GM13977 (cell line): ENCODE results near the gene RPRD1B.
"Not testable (repeated sequence)": the region's sequence is repeated elsewhere in the genome, so short reads cannot be mapped to it uniquely, and the experiment has no call there.

Experiments used
- DNase-seq: peaks from one replicate; pipeline ENCODE4 v3.0.0; 2012; ENCODE audit warnings: low spot score
- CTCF ChIP-seq: IDR thresholded peaks from 2 replicates; pipeline ENCODE4 v1.5.1; 2012; ENCODE audit warnings: mild to moderate bottlenecking, control low read depth; ENCODE audit not compliant: insufficient read depth; ENCODE audit errors: extremely low read depth, missing control alignments
- in situ Hi-C: fragments of 300-500 bp; cut with MboI; formaldehyde crosslinking; loops from one replicate; pipeline ENCODE4 v1.12.0; 2022; ENCODE audit warnings: low sequenced_read_pairs, low pct_unique_long_range_greater_than_20kb, mixed read lengths, inconsistent platforms; ENCODE audit not compliant: unreplicated experiment

RPRD1B gene

DNA sequence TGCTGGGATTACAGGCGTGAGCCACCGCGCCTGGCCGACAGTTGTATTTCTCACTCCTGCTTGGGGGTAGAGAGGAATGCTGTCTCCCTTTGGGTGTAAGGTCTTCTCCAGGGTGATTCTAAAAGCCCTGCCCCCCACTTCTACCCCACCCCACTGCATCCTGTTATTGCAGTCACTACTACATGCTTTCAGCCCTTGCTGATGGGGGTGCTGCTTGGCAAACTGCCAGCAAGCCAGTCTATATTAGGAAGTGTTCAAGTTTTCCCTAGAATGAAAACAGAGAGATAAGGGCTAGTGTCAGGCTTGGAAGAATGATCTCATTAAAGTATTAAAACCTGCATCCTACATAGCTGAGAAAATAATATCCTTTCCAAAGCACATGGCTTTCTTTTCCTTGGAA lies 31.6 kb upstream of the RPRD1B start:
- no peak for DNase-seq
- in situ Hi-C loops, result no loop called here
- TF ChIP-seq CTCF, result no peak

DNA sequence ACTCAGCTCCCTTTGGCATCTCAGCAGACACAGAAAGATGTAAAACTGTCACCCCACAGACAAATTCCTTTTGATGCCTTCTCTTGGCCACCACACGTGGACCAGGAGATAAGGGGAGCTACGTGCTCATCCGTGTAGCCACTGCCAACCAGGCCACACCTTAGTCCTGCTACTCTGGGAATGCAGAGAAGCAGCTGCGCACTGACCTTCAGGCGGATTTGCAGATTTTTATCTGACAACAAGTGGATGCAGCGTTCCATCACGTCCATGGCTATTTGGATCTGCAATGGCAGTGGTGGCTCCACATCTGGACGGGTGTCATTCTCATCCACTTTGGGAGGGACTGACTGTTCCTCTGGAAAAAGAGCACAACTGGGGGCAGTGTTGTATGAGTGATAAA lies 31.1 kb upstream of the RPRD1B start:
- in situ Hi-C loops, result no loop called here
- no peak for TF ChIP-seq CTCF
- no peak for DNase-seq

DNA sequence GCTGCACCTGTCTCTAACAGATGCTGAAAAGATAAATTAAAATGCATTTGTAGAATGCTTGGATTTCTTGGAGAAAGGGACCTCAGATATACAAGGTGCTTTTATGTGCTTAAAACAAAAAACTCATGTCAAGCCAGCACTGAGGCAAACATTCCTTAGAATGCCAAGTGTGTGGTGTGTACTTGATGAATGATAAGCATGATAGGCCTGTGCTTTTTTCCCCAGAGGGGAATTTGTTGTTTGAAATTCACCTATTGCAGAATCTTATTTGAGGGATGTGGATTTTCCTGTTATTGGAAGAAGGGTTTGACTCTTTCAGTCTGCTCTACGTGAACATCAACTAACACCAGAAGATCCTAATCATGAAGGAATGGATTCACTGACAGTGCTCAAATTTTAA lies 29.1 kb upstream of the RPRD1B start:
- TF ChIP-seq CTCF, result no peak
- DNase-seq, result no peak
- in situ Hi-C loops, result no loop called here

DNA sequence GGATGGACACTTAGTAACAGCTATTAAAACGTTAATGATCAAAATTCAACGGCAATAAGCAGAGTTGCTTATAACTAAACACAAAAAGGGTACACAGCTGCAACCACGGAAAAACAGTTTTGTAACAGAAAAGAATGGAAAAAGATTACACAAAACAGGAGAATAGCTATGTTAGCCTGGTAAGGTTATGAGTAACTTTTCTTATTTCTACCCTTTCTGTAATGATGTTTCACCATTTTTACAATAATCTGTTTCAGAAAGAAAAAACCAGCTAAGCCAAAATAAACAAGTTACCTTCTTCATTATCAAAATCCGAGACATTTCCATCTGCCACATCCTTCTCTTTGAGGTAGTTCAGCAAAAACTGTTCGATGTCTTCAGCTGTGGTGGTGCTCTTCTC lies 27.6 kb upstream of the RPRD1B start:
- no peak for TF ChIP-seq CTCF
- DNase-seq, result no peak
- in situ Hi-C loops, result no loop called here

DNA sequence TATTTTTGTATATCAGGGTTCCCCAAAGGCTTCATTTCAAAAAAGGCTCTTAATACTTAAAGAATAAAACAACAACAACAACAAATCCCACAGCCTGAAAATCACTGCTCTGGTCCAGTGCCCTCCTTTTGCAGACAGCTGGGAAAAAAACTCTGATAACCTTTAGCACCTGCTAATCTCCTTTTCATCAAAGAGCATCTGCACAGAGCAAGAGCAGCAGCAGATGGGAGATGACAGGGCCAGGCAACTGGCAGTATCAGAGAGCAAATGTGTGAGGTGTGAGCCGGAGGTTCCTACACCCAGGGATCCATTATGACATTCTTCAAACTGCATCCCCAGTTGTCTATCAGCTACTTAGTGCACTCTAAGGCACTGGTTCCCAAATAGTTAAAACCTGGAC lies 26.0 kb upstream of the RPRD1B start:
- DNase-seq, result no peak
- in situ Hi-C loops, result no loop called here
- TF ChIP-seq CTCF, result no peak

- no peak for TF ChIP-seq CTCF
- in situ Hi-C loops, result no loop called here
- DNase-seq, result no peak
These were observed 25.2 kb upstream of the RPRD1B start for GRCh38 chr20:38008233-38008944.

- in situ Hi-C loops, DNase-seq: not testable (repeated sequence)
These were observed 24.1 kb upstream of the RPRD1B start for GRCh38 chr20:38009416-38009815.
